C4-2B (cell line): ENCODE measurements around the gene GDA.

Experiments used
- ZFX ChIP-seq: fragments of 450-650 bp; IDR thresholded peaks from 2 replicates; pipeline ENCODE4 v1.6.1; 2017
- TF ChIP-seq, protein P1 (sequence below): fragments of 450-650 bp; conservative IDR thresholded peaks from 2 replicates; pipeline ENCODE4 v1.5.1; 2017; ENCODE audit warnings: mild to moderate bottlenecking

DNA sequence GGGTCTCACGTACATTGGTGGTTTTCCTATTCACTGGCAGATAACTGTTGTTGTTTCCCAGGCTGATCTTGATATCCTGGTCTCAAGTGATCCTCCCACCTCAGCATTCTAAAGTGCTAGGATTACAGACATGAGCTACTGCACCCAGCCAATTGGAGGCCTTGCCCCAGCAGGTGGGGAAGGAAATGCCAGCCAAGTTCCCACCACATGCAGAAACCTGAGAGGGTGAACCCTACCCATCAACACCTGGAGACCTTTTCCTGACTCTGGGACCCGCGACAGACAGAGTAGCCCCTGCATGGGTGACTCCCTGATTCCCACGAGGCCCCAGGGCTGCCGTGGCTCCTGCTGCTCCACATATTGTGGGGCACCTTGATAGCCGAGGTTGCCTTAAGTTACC is 107.7 kb downstream of the GDA start:
- TF ChIP-seq, protein P1, sequence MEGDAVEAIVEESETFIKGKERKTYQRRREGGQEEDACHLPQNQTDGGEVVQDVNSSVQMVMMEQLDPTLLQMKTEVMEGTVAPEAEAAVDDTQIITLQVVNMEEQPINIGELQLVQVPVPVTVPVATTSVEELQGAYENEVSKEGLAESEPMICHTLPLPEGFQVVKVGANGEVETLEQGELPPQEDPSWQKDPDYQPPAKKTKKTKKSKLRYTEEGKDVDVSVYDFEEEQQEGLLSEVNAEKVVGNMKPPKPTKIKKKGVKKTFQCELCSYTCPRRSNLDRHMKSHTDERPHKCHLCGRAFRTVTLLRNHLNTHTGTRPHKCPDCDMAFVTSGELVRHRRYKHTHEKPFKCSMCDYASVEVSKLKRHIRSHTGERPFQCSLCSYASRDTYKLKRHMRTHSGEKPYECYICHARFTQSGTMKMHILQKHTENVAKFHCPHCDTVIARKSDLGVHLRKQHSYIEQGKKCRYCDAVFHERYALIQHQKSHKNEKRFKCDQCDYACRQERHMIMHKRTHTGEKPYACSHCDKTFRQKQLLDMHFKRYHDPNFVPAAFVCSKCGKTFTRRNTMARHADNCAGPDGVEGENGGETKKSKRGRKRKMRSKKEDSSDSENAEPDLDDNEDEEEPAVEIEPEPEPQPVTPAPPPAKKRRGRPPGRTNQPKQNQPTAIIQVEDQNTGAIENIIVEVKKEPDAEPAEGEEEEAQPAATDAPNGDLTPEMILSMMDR: no peak
- TF ChIP-seq ZFX: no peak
